Mesothelial cell of epicardium (in vitro differentiated cells): ENCODE results near the gene KIAA1755. TPM values are rescaled to one million over a fixed set of nuclear protein-coding genes. Genes with fewer than 3 reads are reported as not detected.

Experiments used
- DNase-seq, 2 experiments: peaks; one replicate each; pipeline ENCODE4 v3.0.0; 2021; ENCODE audit warnings: low spot score in 2 of 2; ENCODE audit not compliant: unreplicated experiment in 2 of 2
- H3K27ac Mint-ChIP-seq: 2 replicates; pipeline ENCODE4 v1.8.0; 2021; ENCODE audit warnings: mixed read lengths
- H3K27me3 Mint-ChIP-seq: 2 replicates; pipeline ENCODE4 v1.8.0; 2021; ENCODE audit warnings: low read depth, mixed read lengths
- H3K36me3 Mint-ChIP-seq: 2 replicates; pipeline ENCODE4 v1.8.0; 2021; ENCODE audit warnings: mixed read lengths
- H3K4me1 Mint-ChIP-seq: 2 replicates; pipeline ENCODE4 v1.8.0; 2021; ENCODE audit warnings: mixed read lengths
- H3K4me3 Mint-ChIP-seq: 2 replicates; pipeline ENCODE4 v1.8.0; 2021; ENCODE audit warnings: mild to moderate bottlenecking, moderate library complexity, mixed read lengths
- H3K9me3 Mint-ChIP-seq: 2 replicates; pipeline ENCODE4 v1.8.0; 2021; ENCODE audit warnings: mixed read lengths
- CTCF ChIP-seq: fragments of 200-600 bp; sonication (generic); IDR thresholded peaks from one replicate; pipeline ENCODE4 v1.5.0; 2021; ENCODE audit warnings: antibody characterized with exemption; ENCODE audit not compliant: unreplicated experiment
- total RNA-seq: library from RNA; stranded (reverse); gene quantifications from 3 replicates; pipeline ENCODE4 v1.2.1, GENCODE V29; 2021

KIAA1755 gene
- total RNA-seq, 1 donor from 2014 or later: 4.4 TPM

- TF ChIP-seq CTCF: no peak
- no peak for DNase-seq
- peaks cover 2% of the 10 kb centered on the region for H3K36me3 Mint-ChIP-seq
- no peak overlapping the region for H3K4me3 Mint-ChIP-seq
- H3K4me1 Mint-ChIP-seq: no peaks in the 10 kb centered on the region
- peaks cover 6% of the 10 kb centered on the region for H3K9me3 Mint-ChIP-seq
- H3K27ac Mint-ChIP-seq: no peak overlapping the region
- no peaks in the 10 kb centered on the region for H3K27me3 Mint-ChIP-seq
Observed at GRCh38 chr20:38198238-38198861, 62.2 kb downstream of the KIAA1755 start.

GRCh38 chr20:38197619-38198018, 62.9 kb downstream of the KIAA1755 start:
- Mint-ChIP-seq H3K9me3 (peaks cover 6% of the 10 kb centered on the region), H3K36me3 (peaks cover 2% of the 10 kb centered on the region), H3K27me3 (no peaks in the 10 kb centered on the region), H3K27ac (no peak overlapping the region), H3K4me3 (no peak overlapping the region), H3K4me1 (no peaks in the 10 kb centered on the region)
- TF ChIP-seq CTCF: no peak
- DNase-seq: no peak

- Mint-ChIP-seq H3K27ac (no peak overlapping the region), H3K36me3 (peaks cover 2% of the 10 kb centered on the region), H3K4me3 (no peak overlapping the region), H3K9me3 (peaks cover 6% of the 10 kb centered on the region), H3K27me3 (no peaks in the 10 kb centered on the region), H3K4me1 (no peaks in the 10 kb centered on the region)
- DNase-seq: no peak
- no peak for TF ChIP-seq CTCF
Observed at GRCh38 chr20:38197217-38197616, 63.3 kb downstream of the KIAA1755 start.

GRCh38 chr20:38196592-38196991, 63.9 kb downstream of the KIAA1755 start:
- Mint-ChIP-seq H3K27me3 (no peaks in the 10 kb centered on the region), H3K27ac (no peak overlapping the region), H3K4me1 (no peaks in the 10 kb centered on the region), H3K9me3 (peaks cover 6% of the 10 kb centered on the region), H3K4me3 (no peak overlapping the region), H3K36me3 (peaks cover 2% of the 10 kb centered on the region)
- no peak for TF ChIP-seq CTCF
- no peak for DNase-seq

GRCh38 chr20:38196076-38196475, 64.5 kb downstream of the KIAA1755 start:
- H3K9me3 Mint-ChIP-seq: peaks cover 6% of the 10 kb centered on the region
- TF ChIP-seq CTCF: no peak
- no peak overlapping the region for H3K27ac Mint-ChIP-seq
- H3K4me1 Mint-ChIP-seq: no peaks in the 10 kb centered on the region
- H3K4me3 Mint-ChIP-seq: no peak overlapping the region
- H3K27me3 Mint-ChIP-seq: no peaks in the 10 kb centered on the region
- peaks cover 2% of the 10 kb centered on the region for H3K36me3 Mint-ChIP-seq
- DNase-seq: no peak

GRCh38 chr20:38195521-38195920, 65.0 kb downstream of the KIAA1755 start:
- Mint-ChIP-seq H3K4me3 (no peak overlapping the region), H3K9me3 (peaks cover 6% of the 10 kb centered on the region), H3K4me1 (no peaks in the 10 kb centered on the region), H3K27ac (no peak overlapping the region), H3K27me3 (no peaks in the 10 kb centered on the region), H3K36me3 (peaks cover 2% of the 10 kb centered on the region)
- DNase-seq: no peak
- TF ChIP-seq CTCF: no peak
